ENCODE measurements around the gene CER1. TPM values are rescaled to one million over a fixed set of nuclear protein-coding genes. Genes with fewer than 3 reads are reported as not detected.

The CER1 gene, protein sequence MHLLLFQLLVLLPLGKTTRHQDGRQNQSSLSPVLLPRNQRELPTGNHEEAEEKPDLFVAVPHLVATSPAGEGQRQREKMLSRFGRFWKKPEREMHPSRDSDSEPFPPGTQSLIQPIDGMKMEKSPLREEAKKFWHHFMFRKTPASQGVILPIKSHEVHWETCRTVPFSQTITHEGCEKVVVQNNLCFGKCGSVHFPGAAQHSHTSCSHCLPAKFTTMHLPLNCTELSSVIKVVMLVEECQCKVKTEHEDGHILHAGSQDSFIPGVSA
- total RNA-seq (1.3 and 1.8 TPM in 2 replicates), polyA plus RNA-seq (0.18 TPM in 1 of 2 replicates, not detected in the other)

DNA sequence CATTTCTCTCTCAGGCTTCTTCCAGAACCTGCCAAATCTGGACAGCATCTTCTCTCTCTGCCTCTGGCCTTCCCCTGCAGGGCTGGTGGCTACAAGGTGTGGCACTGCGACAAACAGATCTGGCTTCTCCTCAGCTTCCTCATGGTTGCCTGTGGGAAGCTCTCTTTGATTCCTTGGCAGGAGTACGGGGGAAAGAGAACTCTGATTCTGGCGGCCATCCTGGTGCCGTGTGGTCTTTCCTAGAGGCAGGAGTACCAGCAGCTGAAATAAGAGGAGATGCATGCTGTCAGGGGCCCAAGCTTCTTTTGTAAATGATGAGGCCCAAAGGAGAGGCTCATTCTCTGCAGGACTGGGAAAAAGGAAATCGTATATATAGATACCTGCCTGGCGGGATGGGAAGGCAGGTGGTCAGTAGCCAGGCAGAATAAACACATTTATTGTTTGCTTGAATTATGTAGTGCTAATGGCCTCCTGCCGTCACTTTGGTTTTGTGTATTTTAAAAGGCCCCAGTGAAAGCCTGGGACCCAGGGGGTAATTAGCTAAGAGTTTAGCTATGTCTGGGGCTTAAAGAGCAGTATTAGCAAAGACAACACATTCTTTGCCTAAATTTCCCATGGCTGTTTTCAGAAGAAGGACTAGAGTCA, at the start of gene CER1:
Gene CER1 (minus strand): TSS at position 343 of the 645 bp plus-strand sequence. CDS start 61 bp downstream, at position 282.
- TF ChIP-seq, protein P1, sequence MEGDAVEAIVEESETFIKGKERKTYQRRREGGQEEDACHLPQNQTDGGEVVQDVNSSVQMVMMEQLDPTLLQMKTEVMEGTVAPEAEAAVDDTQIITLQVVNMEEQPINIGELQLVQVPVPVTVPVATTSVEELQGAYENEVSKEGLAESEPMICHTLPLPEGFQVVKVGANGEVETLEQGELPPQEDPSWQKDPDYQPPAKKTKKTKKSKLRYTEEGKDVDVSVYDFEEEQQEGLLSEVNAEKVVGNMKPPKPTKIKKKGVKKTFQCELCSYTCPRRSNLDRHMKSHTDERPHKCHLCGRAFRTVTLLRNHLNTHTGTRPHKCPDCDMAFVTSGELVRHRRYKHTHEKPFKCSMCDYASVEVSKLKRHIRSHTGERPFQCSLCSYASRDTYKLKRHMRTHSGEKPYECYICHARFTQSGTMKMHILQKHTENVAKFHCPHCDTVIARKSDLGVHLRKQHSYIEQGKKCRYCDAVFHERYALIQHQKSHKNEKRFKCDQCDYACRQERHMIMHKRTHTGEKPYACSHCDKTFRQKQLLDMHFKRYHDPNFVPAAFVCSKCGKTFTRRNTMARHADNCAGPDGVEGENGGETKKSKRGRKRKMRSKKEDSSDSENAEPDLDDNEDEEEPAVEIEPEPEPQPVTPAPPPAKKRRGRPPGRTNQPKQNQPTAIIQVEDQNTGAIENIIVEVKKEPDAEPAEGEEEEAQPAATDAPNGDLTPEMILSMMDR (IDR thresholded peaks at IDR 0.05; ENCODE audit: low read depth, low read length) = no peak
- DNase-seq (ENCODE audit: low read depth in 1 of 2, low spot score in 1 of 2) = no peak
- peaks cover 31% of the 10 kb centered on the region for H3K27me3 ChIP-seq
- no peaks in the 10 kb centered on the region for H3K36me3 ChIP-seq
- no peak within 1 kb of the TSS for H3K4me3 ChIP-seq
- no peaks in the 10 kb centered on the region for H3K4me1 ChIP-seq (ENCODE audit: low read depth)
- H3K27ac ChIP-seq = no peak within 1 kb of the TSS
- no peaks in the 10 kb centered on the region for H3K9me3 ChIP-seq (ENCODE audit: low read depth)

DNA sequence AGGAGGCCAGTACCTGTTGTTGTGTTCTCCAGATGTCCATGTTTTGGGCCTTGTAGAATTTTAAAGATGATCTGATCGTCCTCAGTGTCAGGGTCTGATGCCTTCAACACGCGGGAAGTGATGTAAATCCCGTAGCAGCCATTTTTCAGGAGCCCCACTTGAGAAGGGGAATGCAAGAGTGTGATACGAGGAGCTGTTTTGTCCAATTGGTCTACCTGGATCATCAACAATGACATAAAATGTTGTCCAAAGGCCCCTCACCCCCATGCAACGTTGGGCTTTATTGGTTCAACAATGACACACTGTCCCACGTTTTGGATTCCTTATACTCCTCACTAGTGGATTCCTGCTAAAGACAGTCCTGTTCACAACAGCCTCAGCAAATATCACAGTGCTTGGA, 48.1 kb upstream of the CER1 start:
- Histone ChIP-seq H3K36me3 (no peaks in the 10 kb centered on the region), H3K9me3 (ENCODE audit: low read depth) (no peaks in the 10 kb centered on the region), H3K27ac (no peak overlapping the region), H3K27me3 (no peaks in the 10 kb centered on the region), H3K4me1 (ENCODE audit: low read depth) (peaks cover 7% of the 10 kb centered on the region), H3K4me3 (no peak overlapping the region)
- TF ChIP-seq, protein P1 (IDR thresholded peaks at IDR 0.05; ENCODE audit: low read depth, low read length) = no peak
- DNase-seq (ENCODE audit: low read depth in 1 of 2, low spot score in 1 of 2) = no peak

DNA sequence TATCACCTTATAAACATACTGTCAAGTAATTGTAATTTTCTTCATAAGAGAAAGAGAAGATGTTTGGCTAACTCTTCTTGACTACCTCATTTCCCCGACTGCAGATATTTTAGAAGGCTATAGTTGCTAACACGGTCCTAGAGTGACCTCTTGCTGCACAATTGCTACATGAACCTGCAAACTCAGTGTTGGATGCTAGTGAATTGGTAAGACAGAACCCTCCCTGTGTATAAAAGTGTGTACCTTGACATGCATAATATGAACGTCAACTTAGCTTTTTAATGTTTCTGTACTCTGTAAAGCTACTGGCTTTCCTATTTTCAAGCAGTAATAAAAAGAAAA, 46.7 kb upstream of the CER1 start:
- peak; percentile 28 to 48 for DNase-seq (ENCODE audit: low read depth in 1 of 2, low spot score in 1 of 2)
- TF ChIP-seq, protein P1 (IDR thresholded peaks at IDR 0.05; ENCODE audit: low read depth, low read length) = peak; percentile 25
- Histone ChIP-seq H3K27ac (no peak overlapping the region), H3K4me1 (ENCODE audit: low read depth) (peaks cover 7% of the 10 kb centered on the region), H3K36me3 (no peaks in the 10 kb centered on the region), H3K4me3 (no peak overlapping the region), H3K9me3 (ENCODE audit: low read depth) (no peaks in the 10 kb centered on the region), H3K27me3 (no peaks in the 10 kb centered on the region)

DNA sequence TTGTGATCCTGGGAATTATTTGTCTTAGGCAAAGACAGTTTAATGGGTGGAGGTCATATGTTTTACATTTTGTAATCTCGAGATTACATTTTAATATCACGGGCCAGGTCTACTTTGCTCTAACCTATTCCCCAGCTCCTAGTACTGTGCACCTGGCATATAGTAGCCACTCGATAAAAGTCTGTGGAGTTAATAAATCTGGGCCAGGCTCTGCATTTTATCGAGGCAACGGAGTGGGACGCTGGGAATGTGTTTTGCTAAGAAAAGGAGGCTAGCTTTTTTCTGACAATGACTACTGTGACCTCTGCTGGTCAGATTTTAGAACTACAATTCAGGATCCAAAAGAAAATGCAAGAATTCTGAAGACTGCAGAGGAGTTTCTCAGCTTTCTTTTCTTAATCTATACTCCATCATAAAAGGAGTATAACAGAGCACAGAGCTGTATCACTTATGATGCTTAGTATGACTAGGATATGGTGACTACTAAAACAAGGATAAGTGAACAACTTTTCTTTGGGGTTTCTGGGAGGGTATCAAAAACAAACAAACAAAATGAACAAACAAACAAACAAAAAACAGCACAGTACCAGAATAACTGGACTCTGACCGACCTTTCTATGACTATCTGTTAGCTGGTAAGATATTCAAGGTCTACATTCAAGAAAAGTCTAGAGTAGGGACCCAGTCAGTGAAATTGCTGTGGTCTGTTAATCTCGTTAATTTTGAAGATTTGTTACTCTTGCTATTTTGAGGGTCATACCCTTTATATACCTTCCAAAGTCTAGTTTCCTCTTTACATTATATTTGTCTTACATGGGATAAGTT, 46.1 kb upstream of the CER1 start:
- Histone ChIP-seq H3K9me3 (ENCODE audit: low read depth) (no peaks in the 10 kb centered on the region), H3K27ac (no peak overlapping the region), H3K4me3 (no peak overlapping the region), H3K36me3 (no peaks in the 10 kb centered on the region), H3K4me1 (ENCODE audit: low read depth) (peaks cover 7% of the 10 kb centered on the region), H3K27me3 (no peaks in the 10 kb centered on the region)
- peak; percentile 59 to 76 for DNase-seq (ENCODE audit: low read depth in 1 of 2, low spot score in 1 of 2)
- TF ChIP-seq, protein P1 (IDR thresholded peaks at IDR 0.05; ENCODE audit: low read depth, low read length) = peak; percentile 67

DNA sequence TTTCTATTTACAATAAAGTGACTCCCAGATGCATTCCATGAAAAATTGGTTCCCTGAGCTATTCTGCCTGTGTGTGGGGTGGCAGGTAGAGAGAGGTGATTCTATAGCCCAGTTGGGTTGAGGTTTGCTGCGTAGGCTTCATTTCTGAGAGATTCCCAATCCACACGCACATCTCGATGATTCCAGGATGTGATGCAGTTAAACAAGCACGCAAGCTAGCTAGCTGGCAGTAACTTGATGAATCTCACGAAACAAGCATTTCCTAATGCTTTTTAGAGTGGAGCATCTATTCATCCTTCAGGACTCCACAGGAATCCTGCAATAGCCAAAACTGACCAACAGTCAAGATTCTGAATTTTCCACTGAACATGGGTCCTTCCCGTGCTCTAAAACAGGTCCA, 43.8 kb upstream of the CER1 start:
- TF ChIP-seq, protein P1 (IDR thresholded peaks at IDR 0.05; ENCODE audit: low read depth, low read length) = no peak
- DNase-seq (ENCODE audit: low read depth in 1 of 2, low spot score in 1 of 2) = no peak
- Histone ChIP-seq H3K27ac (no peak overlapping the region), H3K9me3 (ENCODE audit: low read depth) (no peaks in the 10 kb centered on the region), H3K36me3 (no peaks in the 10 kb centered on the region), H3K4me3 (no peak overlapping the region), H3K27me3 (no peaks in the 10 kb centered on the region), H3K4me1 (ENCODE audit: low read depth) (peaks cover 7% of the 10 kb centered on the region)

Measured in cardiac muscle cell (in vitro differentiated cells and primary cell).